Measurements from ENCODE around the gene BRF1.

BRF1 gene

DNA sequence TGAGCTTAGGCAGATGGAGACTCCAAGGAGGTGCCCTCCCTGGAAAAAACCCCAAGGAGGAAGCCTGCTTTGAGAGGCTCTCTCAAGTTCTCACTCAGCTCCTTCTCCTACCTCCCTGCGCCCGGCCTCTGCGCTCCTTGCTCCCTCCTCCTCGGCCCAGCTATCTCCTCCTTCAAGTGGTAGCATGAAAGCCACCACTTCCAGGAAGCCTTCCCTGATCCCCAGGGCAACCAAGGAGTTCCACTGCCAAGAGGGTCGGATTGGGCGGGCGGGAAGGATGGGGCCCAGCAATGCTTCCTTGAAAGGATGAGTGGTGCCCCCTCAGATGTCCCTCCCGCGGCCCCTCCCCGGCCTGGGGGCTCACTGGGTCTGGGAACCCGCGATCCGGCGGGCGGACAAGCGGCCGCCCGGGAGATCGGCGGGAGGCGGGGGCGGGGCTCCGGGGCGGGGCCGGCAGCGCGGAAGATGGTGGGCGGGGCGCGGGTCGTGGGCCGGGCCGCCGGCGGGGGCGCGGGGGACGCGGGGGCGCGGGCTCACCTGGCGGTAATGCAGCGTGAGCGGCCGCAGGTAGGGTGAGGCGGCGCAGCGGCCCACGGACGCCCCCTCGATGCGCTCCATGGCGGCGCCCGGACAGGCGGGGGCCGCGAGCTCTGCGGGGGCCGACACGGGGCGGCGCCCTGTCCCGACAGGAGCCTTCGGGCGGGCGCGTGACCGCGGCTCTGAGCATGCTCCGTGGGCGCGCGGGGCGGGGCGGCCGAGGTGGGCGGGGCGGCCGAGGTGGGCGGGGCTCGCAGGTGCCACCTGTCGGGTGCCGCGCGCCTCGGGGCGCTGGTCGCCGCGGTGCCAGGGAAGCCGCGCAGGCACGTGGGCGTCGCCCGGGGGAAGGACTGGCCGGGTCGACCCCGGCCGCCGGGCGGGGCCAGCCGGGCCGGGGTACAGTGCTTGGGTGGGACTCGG, 119.9 kb downstream of the BRF1 start, which contains the start of gene NUDT14:
Gene NUDT14 (minus strand): TSS at position 721 of the 957 bp plus-strand sequence. CDS start 103 bp downstream, at position 618.
- peak within 1 kb of the TSS; percentile 60 for H3K27ac ChIP-seq
- TF ChIP-seq ZFX (IDR thresholded peaks at IDR 0.05) = no peak
- TF ChIP-seq, protein P1, sequence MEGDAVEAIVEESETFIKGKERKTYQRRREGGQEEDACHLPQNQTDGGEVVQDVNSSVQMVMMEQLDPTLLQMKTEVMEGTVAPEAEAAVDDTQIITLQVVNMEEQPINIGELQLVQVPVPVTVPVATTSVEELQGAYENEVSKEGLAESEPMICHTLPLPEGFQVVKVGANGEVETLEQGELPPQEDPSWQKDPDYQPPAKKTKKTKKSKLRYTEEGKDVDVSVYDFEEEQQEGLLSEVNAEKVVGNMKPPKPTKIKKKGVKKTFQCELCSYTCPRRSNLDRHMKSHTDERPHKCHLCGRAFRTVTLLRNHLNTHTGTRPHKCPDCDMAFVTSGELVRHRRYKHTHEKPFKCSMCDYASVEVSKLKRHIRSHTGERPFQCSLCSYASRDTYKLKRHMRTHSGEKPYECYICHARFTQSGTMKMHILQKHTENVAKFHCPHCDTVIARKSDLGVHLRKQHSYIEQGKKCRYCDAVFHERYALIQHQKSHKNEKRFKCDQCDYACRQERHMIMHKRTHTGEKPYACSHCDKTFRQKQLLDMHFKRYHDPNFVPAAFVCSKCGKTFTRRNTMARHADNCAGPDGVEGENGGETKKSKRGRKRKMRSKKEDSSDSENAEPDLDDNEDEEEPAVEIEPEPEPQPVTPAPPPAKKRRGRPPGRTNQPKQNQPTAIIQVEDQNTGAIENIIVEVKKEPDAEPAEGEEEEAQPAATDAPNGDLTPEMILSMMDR (conservative IDR thresholded peaks at IDR 0.05) = no peak; the same call in 1 of the 2 replicates

DNA sequence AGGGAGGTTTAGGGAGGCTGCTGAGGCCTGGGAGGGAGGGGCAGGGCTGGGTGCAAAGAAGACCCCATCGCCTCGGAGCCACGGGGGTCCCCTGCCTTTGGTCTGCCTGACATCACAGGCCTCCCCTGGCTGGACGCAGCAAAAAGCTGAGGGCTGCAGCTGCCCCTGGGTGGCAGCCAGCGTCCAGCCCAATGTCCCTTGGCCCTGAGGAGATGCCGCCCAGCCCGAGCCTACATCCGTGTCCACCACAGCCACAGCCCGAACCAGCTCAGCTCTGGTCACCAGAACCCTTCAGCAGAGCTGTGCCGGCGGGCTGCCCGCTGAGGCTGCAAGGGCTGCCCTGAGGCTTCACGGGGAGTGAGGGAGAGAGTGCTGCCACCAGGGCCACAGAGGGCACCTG, 121.6 kb downstream of the BRF1 start:
- H3K27ac ChIP-seq = no peak overlapping the region
- TF ChIP-seq, protein P1 (conservative IDR thresholded peaks at IDR 0.05) = no peak
- TF ChIP-seq ZFX (IDR thresholded peaks at IDR 0.05) = no peak

DNA sequence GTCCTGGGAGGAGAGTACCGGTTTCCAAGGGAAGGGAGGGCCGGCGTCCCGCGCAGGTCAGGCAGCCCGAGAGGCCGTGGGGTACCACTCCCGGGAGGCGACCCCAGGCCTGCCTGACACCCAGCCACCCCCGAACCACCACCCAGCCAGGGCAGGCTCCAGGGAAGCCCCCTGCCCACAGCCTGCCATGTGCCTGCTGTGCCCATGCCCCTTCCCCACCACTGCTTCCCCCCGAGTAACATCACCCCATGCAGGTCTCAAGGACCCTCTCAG, 122.0 kb downstream of the BRF1 start:
- TF ChIP-seq, protein P1 (conservative IDR thresholded peaks at IDR 0.05) = no peak
- no peak for TF ChIP-seq ZFX (IDR thresholded peaks at IDR 0.05)
- H3K27ac ChIP-seq = no peak overlapping the region

DNA sequence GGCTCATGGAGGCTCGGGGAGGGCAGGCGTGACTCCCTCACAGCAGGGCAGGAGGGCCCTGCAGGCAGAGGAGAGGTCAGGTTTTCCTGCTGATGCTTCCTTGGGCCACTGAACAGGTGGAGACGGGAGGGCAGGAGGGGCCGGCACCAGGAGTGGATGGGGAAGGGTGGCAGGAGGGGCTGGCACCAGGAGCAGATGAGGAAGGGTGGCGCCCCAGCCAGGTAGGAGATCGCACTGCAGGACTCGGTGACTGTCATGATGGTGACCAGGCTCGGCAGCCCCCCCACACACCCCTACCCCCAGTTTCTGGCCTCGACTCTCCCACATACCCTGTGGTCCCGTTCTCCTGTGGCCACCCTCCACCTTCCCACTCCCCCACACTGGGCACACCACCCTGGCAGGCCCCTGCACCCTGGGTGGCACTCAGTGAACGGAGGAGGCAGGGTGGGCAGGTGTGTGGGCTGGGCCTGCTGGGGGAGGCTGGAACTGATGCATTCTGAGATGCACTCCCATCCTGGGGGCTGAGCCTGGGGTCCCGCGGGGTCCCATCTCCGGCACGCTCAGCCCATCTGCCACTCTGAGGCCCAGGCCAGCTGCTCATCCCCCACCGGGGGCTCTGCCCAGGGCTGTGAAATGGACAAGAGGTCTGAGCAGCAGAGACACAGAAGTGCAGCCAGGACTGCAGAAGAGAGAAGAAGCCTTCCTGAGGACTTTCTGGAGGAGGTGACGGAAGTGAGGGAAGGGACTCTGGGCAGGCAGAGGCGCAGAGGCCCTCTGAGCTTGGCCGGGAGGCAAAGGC, 122.5 kb downstream of the BRF1 start:
- TF ChIP-seq, protein P1 (conservative IDR thresholded peaks at IDR 0.05) = no peak
- no peak for TF ChIP-seq ZFX (IDR thresholded peaks at IDR 0.05)
- no peak overlapping the region for H3K27ac ChIP-seq

DNA sequence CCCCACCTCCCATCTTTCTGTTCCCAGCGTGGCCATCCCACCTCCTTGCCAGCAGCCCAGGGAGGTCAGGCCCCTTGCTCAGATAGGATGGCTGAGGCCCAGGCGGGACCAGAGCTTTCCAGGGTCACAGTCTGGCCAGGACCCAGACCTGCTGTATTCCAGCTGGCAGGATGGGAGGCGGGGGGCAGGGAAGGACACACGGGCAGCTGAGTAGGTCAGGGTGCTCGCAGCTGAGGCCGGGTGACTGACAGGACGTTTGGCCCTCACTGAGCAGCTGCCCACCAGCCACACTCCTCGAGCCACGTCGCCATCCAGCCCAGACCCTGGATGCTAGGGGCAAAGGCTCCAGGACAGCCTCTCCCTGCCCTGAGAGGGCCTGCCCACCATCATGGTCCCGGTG, 123.7 kb downstream of the BRF1 start:
- H3K27ac ChIP-seq = no peak overlapping the region

DNA sequence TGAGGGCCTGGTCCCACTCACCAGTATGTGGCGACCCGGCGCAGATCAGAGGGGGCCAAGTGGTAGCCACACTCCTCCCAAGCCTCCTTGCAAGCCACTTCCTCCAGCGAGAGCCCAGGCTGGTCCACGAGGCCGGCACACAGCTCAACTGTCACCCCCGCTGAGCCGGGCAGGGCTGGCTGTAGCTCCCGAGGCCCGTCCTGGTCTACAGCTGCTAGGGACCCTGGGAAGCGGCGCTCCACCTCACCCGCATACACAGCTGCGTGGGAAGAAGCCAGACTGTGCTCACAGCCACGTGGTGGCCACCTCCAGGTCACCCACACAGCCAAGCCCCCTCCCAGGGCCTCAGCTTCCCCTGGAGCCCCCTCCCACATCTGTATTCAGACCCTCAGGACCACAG, 124.3 kb downstream of the BRF1 start:
- TF ChIP-seq, protein P1 (conservative IDR thresholded peaks at IDR 0.05) = no peak
- no peak for TF ChIP-seq ZFX (IDR thresholded peaks at IDR 0.05)

More for the DNA sequence above, 123.7 kb downstream of the BRF1 start:
- no peak for TF ChIP-seq ZFX (IDR thresholded peaks at IDR 0.05)
- TF ChIP-seq, protein P1 (conservative IDR thresholded peaks at IDR 0.05) = no peak

More for the DNA sequence above, 124.3 kb downstream of the BRF1 start:
- H3K27ac ChIP-seq = no peak overlapping the region
